ENCODE measurements around the gene CRACDL. TPM values are rescaled to one million over a fixed set of nuclear protein-coding genes. Genes with fewer than 3 reads are reported as not detected.

CRACDL gene
- total and polyA plus RNA-seq, 4 donors: 0.67 to 7.5 (median 6.2) TPM

GRCh38 chr2:98847853-98848252 is 88.2 kb downstream of the CRACDL start:
- no peaks in the 10 kb centered on the region for H3K36me3 ChIP-seq (ENCODE audit: control insufficient read depth in 1 of 2, insufficient read depth in 2 of 2, low read length in 1 of 2)
- DNase-seq: no peak
- H3K4me1 ChIP-seq (ENCODE audit: control insufficient read depth in 1 of 2, insufficient read depth in 2 of 2, low read length in 2 of 2): no peaks in the 10 kb centered on the region
- H3K4me3 ChIP-seq (ENCODE audit: low read length in 2 of 2): no peak overlapping the region
- no peak overlapping the region for H3K27ac ChIP-seq (ENCODE audit: low read depth in 1 of 2, low read length in 2 of 2)
- H3K27me3 ChIP-seq (ENCODE audit: control insufficient read depth in 1 of 2, insufficient read depth in 2 of 2, low read length in 1 of 2): peaks cover 0 to 3% of the 10 kb centered on the region in 2 donors
- no peaks in the 10 kb centered on the region for H3K9me3 ChIP-seq (ENCODE audit: control insufficient read depth, low read length)
- intact Hi-C loops (cut with DNase I): no loop called here
- WGBS, 2 donors: 62 to 64% methylated on average over 5 of the region's 5 CpGs
- ATAC-seq (ENCODE audit: low FRiP score): no peak

DNA sequence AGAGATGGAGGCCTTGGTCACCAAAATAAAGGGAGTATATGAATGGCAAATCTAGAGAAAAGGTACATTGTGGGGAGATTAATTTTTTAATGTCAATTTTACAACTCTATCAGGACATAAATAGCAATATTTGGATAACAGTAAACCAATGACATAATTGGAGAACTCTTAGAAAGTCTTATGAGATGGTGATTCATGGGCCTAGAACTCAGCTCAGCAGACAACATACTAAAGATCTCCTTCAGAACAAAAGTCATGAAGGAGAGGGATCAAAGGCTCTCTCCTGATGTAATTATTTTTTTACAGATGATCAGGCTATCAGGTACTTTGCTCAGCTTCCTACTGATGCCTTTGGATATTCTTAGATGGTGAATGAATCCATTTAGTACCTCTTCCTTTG is 90.0 kb downstream of the CRACDL start:
- Histone ChIP-seq H3K4me1 (ENCODE audit: control insufficient read depth in 1 of 2, insufficient read depth in 2 of 2, low read length in 2 of 2) (no peaks in the 10 kb centered on the region), H3K27ac (ENCODE audit: low read depth in 1 of 2, low read length in 2 of 2) (no peak overlapping the region), H3K9me3 (ENCODE audit: control insufficient read depth, low read length) (no peaks in the 10 kb centered on the region), H3K27me3 (ENCODE audit: control insufficient read depth in 1 of 2, insufficient read depth in 2 of 2, low read length in 1 of 2) (no peaks in the 10 kb centered on the region), H3K4me3 (ENCODE audit: low read length in 2 of 2) (no peak overlapping the region), H3K36me3 (ENCODE audit: control insufficient read depth in 1 of 2, insufficient read depth in 2 of 2, low read length in 1 of 2) (no peaks in the 10 kb centered on the region)
- DNase-seq: no peak
- no peak for ATAC-seq (ENCODE audit: low FRiP score)
- intact Hi-C loops (cut with DNase I): no loop called here

- intact Hi-C loops (cut with DNase I): no loop called here
- WGBS, 2 donors: 87 to 90% methylated on average over 3 of the region's 3 CpGs
- no peaks in the 10 kb centered on the region for H3K36me3 ChIP-seq (ENCODE audit: control insufficient read depth in 1 of 2, insufficient read depth in 2 of 2, low read length in 1 of 2)
- ATAC-seq (ENCODE audit: low FRiP score) (no peak), DNase-seq (no peak)
- no peak overlapping the region for H3K4me3 ChIP-seq (ENCODE audit: low read length in 2 of 2)
- no peak overlapping the region for H3K27ac ChIP-seq (ENCODE audit: low read depth in 1 of 2, low read length in 2 of 2)
- no peaks in the 10 kb centered on the region for H3K27me3 ChIP-seq (ENCODE audit: control insufficient read depth in 1 of 2, insufficient read depth in 2 of 2, low read length in 1 of 2)
- H3K4me1 ChIP-seq (ENCODE audit: control insufficient read depth in 1 of 2, insufficient read depth in 2 of 2, low read length in 2 of 2): no peaks in the 10 kb centered on the region
- no peaks in the 10 kb centered on the region for H3K9me3 ChIP-seq (ENCODE audit: control insufficient read depth, low read length)
Observed at GRCh38 chr2:98842136-98842535, 93.9 kb downstream of the CRACDL start.

DNA sequence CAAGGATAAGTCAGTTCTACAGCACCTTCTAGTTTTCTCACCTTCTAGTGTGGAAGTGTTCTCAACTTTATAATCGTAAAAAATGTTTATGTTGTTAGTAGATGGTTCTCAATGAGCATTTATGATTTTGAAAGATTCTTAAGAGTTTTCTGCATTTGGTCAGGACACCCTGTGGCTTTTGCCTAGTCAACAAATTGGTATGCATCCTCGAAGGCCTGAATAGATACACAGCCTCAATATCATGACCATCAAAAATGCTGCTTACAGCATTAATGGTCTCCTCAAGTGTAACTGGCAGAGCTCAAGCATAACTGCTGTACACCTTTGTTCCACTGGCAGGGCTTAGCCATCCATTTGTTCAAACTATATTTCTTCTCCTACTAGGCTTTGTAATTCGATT is 96.7 kb downstream of the CRACDL start:
- 70 to 76% methylated on average over 3 of the region's 3 CpGs for whole genome bisulfite sequencing, 2 donors
- intact Hi-C loops (cut with DNase I): loop anchor here in 1 of 2 donors (10.0 kb wide), 1 partner anchor 226 kb away; no protein-coding TSS in a partner anchor
- no peak overlapping the region for H3K4me3 ChIP-seq (ENCODE audit: low read length in 2 of 2)

GRCh38 chr2:98835831-98836385 is 100.1 kb downstream of the CRACDL start:
- H3K4me3 ChIP-seq (ENCODE audit: low read length in 2 of 2): no peak overlapping the region
- H3K9me3 ChIP-seq (ENCODE audit: control insufficient read depth, low read length): no peaks in the 10 kb centered on the region
- 93 to 94% methylated on average over 10 of the region's 10 CpGs for WGBS, 2 donors
- intact Hi-C loops (cut with DNase I): loop anchor here in 1 of 2 donors (1.0 to 10.0 kb wide), 2 partner anchors 187 to 229 kb away; no protein-coding TSS in a partner anchor
- H3K27ac ChIP-seq (ENCODE audit: low read depth in 1 of 2, low read length in 2 of 2): no peak overlapping the region
- no peak for DNase-seq
- H3K4me1 ChIP-seq (ENCODE audit: control insufficient read depth in 1 of 2, insufficient read depth in 2 of 2, low read length in 2 of 2): no peaks in the 10 kb centered on the region
- H3K27me3 ChIP-seq (ENCODE audit: control insufficient read depth in 1 of 2, insufficient read depth in 2 of 2, low read length in 1 of 2): no peaks in the 10 kb centered on the region
- no peaks in the 10 kb centered on the region for H3K36me3 ChIP-seq (ENCODE audit: control insufficient read depth in 1 of 2, insufficient read depth in 2 of 2, low read length in 1 of 2)
- ATAC-seq (ENCODE audit: low FRiP score): no peak

More for the DNA sequence above, 96.7 kb downstream of the CRACDL start:
- Histone ChIP-seq H3K9me3 (ENCODE audit: control insufficient read depth, low read length) (no peaks in the 10 kb centered on the region), H3K27me3 (ENCODE audit: control insufficient read depth in 1 of 2, insufficient read depth in 2 of 2, low read length in 1 of 2) (no peaks in the 10 kb centered on the region), H3K27ac (ENCODE audit: low read depth in 1 of 2, low read length in 2 of 2) (no peak overlapping the region), H3K36me3 (ENCODE audit: control insufficient read depth in 1 of 2, insufficient read depth in 2 of 2, low read length in 1 of 2) (no peaks in the 10 kb centered on the region), H3K4me1 (ENCODE audit: control insufficient read depth in 1 of 2, insufficient read depth in 2 of 2, low read length in 2 of 2) (no peaks in the 10 kb centered on the region)
- DNase-seq: no peak
- ATAC-seq (ENCODE audit: low FRiP score): no peak

- intact Hi-C loops (cut with DNase I): loop anchor here in 1 of 2 donors (10.0 kb wide), 1 partner anchor 231 kb away; no protein-coding TSS in a partner anchor
- 92 to 96% methylated on average over 3 of the region's 3 CpGs for WGBS, 2 donors
- Histone ChIP-seq H3K27ac (ENCODE audit: low read depth in 1 of 2, low read length in 2 of 2) (no peak overlapping the region), H3K9me3 (ENCODE audit: control insufficient read depth, low read length) (no peaks in the 10 kb centered on the region), H3K36me3 (ENCODE audit: control insufficient read depth in 1 of 2, insufficient read depth in 2 of 2, low read length in 1 of 2) (no peaks in the 10 kb centered on the region), H3K27me3 (ENCODE audit: control insufficient read depth in 1 of 2, insufficient read depth in 2 of 2, low read length in 1 of 2) (no peaks in the 10 kb centered on the region), H3K4me1 (ENCODE audit: control insufficient read depth in 1 of 2, insufficient read depth in 2 of 2, low read length in 2 of 2) (no peaks in the 10 kb centered on the region), H3K4me3 (ENCODE audit: low read length in 2 of 2) (no peak overlapping the region)
- DNase-seq: no peak
- no peak for ATAC-seq (ENCODE audit: low FRiP score)
Observed at GRCh38 chr2:98833917-98834263, 102.1 kb downstream of the CRACDL start.

GRCh38 chr2:98833172-98833916 is 102.7 kb downstream of the CRACDL start:
- no peaks in the 10 kb centered on the region for H3K36me3 ChIP-seq (ENCODE audit: control insufficient read depth in 1 of 2, insufficient read depth in 2 of 2, low read length in 1 of 2)
- no peak for DNase-seq
- H3K27me3 ChIP-seq (ENCODE audit: control insufficient read depth in 1 of 2, insufficient read depth in 2 of 2, low read length in 1 of 2): no peaks in the 10 kb centered on the region
- H3K4me3 ChIP-seq (ENCODE audit: low read length in 2 of 2): no peak overlapping the region
- WGBS, 2 donors: 85 to 90% methylated on average over 7 of the region's 7 CpGs
- H3K9me3 ChIP-seq (ENCODE audit: control insufficient read depth, low read length): no peaks in the 10 kb centered on the region
- intact Hi-C loops (cut with DNase I): loop anchor here in 1 of 2 donors (10.0 kb wide), 1 partner anchor 231 kb away; no protein-coding TSS in a partner anchor
- no peak for ATAC-seq (ENCODE audit: low FRiP score)
- no peaks in the 10 kb centered on the region for H3K4me1 ChIP-seq (ENCODE audit: control insufficient read depth in 1 of 2, insufficient read depth in 2 of 2, low read length in 2 of 2)
- no peak overlapping the region for H3K27ac ChIP-seq (ENCODE audit: low read depth in 1 of 2, low read length in 2 of 2)

DNA sequence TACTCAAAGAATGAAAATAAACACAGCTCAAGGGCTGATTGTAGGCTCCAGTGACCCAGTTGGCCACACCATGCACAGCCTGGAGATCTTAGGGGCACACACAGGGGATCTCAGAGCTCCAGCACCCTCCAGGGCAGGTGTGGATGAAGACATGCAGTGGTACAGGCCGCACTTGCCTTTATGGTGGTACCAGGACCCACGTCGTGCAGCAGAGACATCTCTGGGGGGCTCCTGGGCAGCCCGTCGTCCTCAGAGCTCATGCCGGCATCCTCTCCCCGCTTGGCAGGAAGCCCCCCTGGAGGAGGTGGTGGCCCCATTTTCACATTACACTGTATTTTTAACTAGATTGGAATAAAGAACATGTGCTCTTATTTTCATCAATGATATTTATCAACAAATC is 103.9 kb downstream of the CRACDL start:
- 93 to 94% methylated on average over 7 of the region's 7 CpGs for WGBS, 2 donors
- Histone ChIP-seq H3K4me3 (ENCODE audit: low read length in 2 of 2) (no peak overlapping the region), H3K9me3 (ENCODE audit: control insufficient read depth, low read length) (no peaks in the 10 kb centered on the region), H3K36me3 (ENCODE audit: control insufficient read depth in 1 of 2, insufficient read depth in 2 of 2, low read length in 1 of 2) (no peaks in the 10 kb centered on the region), H3K27ac (ENCODE audit: low read depth in 1 of 2, low read length in 2 of 2) (no peak overlapping the region), H3K27me3 (ENCODE audit: control insufficient read depth in 1 of 2, insufficient read depth in 2 of 2, low read length in 1 of 2) (no peaks in the 10 kb centered on the region), H3K4me1 (ENCODE audit: control insufficient read depth in 1 of 2, insufficient read depth in 2 of 2, low read length in 2 of 2) (no peaks in the 10 kb centered on the region)
- intact Hi-C loops (cut with DNase I): loop anchor here in 1 of 2 donors (10.0 kb wide), 1 partner anchor 233 kb away; no protein-coding TSS in a partner anchor
- DNase-seq: no peak
- no peak for ATAC-seq (ENCODE audit: low FRiP score)

All from aorta (tissue), 5 donors.